NCI-H446 treated with DMSO at 0.1 percent for 48 hours (cell line): ENCODE results near the gene CCM2.
"Not testable (repeated sequence)": the region's sequence is repeated elsewhere in the genome, so short reads cannot be mapped to it uniquely, and the experiment has no call there.

Source experiments
- DNase-seq: peaks from one replicate; lab custom pipeline; 2025; lab: John Stamatoyannopoulos, UW

The CCM2 gene

GRCh38 chr7:44981035-44981706 is 18.8 kb upstream of the CCM2 start:
- DNase-seq, result no peak

GRCh38 chr7:44982535-44982923 is 17.5 kb upstream of the CCM2 start:
- DNase-seq, result no peak

GRCh38 chr7:44982970-44983369 is 17.0 kb upstream of the CCM2 start:
- no peak for DNase-seq

GRCh38 chr7:44983742-44984477 is 16.1 kb upstream of the CCM2 start:
- DNase-seq, result no peak

- DNase-seq, result no peak
Observed at GRCh38 chr7:44984478-44984758, 15.6 kb upstream of the CCM2 start.

GRCh38 chr7:44985033-44985695 is 14.8 kb upstream of the CCM2 start:
- DNase-seq, result no peak

GRCh38 chr7:44985900-44986217 is 14.1 kb upstream of the CCM2 start:
- DNase-seq, result no peak

- DNase-seq, result peak; percentile 93
Observed at GRCh38 chr7:44986218-44987053, 13.6 kb upstream of the CCM2 start.

- DNase-seq, result no peak
Observed at GRCh38 chr7:44987457-44987856, 12.5 kb upstream of the CCM2 start.

GRCh38 chr7:44987996-44988395 is 12.0 kb upstream of the CCM2 start:
- no peak for DNase-seq

GRCh38 chr7:44988701-44989100 is 11.3 kb upstream of the CCM2 start:
- no peak for DNase-seq

- no peak for DNase-seq
Observed at GRCh38 chr7:44989132-44989531, 10.9 kb upstream of the CCM2 start.

- no peak for DNase-seq
Observed at GRCh38 chr7:44990109-44991023, 9.6 kb upstream of the CCM2 start.

GRCh38 chr7:44992004-44992795 is 7.8 kb upstream of the CCM2 start:
- not testable (repeated sequence) for DNase-seq

GRCh38 chr7:44994877-44995554 is 5.0 kb upstream of the CCM2 start:
- DNase-seq, result no peak

GRCh38 chr7:44995555-44996493 is 4.2 kb upstream of the CCM2 start:
- no peak for DNase-seq

- no peak for DNase-seq
Observed at GRCh38 chr7:44998153-44998871, 1.7 kb upstream of the CCM2 start.
